HG02943 (cell line): Measurements from ENCODE around the gene SYNE2.
"Not testable (repeated sequence)": the region's sequence is repeated elsewhere in the genome, so short reads cannot be mapped to it uniquely, and the experiment has no call there.

Experiments
- ATAC-seq: cut with Tn5 transposase; IDR thresholded peaks from one replicate; pipeline ENCODE4 v1.9.1; 2021; ENCODE audit warnings: mild to moderate bottlenecking, low read depth, moderate library complexity; ENCODE audit not compliant: unreplicated experiment

Gene SYNE2

GRCh38 chr14:63996016-63996415 lies 143.2 kb downstream of the SYNE2 start:
- ATAC-seq = no peak

- no peak for ATAC-seq
These were observed 143.9 kb downstream of the SYNE2 start for GRCh38 chr14:63996625-63997220.

GRCh38 chr14:64000749-64001148 lies 147.9 kb downstream of the SYNE2 start:
- ATAC-seq = no peak

- no peak for ATAC-seq
These were observed 153.0 kb downstream of the SYNE2 start for GRCh38 chr14:64005822-64006221.

- ATAC-seq = no peak
These were observed 155.2 kb downstream of the SYNE2 start for GRCh38 chr14:64008016-64008415.

GRCh38 chr14:64012003-64012402 lies 159.2 kb downstream of the SYNE2 start:
- no peak for ATAC-seq

- ATAC-seq = no peak
These were observed 159.9 kb downstream of the SYNE2 start for GRCh38 chr14:64012720-64013119.

- ATAC-seq = no peak
These were observed 172.7 kb downstream of the SYNE2 start for GRCh38 chr14:64025479-64025878.

GRCh38 chr14:64026600-64026999 lies 173.8 kb downstream of the SYNE2 start:
- no peak for ATAC-seq

- ATAC-seq = no peak
These were observed 182.3 kb downstream of the SYNE2 start for GRCh38 chr14:64035143-64035542.

GRCh38 chr14:64037869-64038745 lies 185.3 kb downstream of the SYNE2 start:
- not testable (repeated sequence) for ATAC-seq

- no peak for ATAC-seq
These were observed 186.2 kb downstream of the SYNE2 start for GRCh38 chr14:64038841-64039542.

- no peak for ATAC-seq
These were observed 187.2 kb downstream of the SYNE2 start for GRCh38 chr14:64040044-64040443.

- ATAC-seq = not testable (repeated sequence)
These were observed 190.5 kb downstream of the SYNE2 start for GRCh38 chr14:64043296-64043695.

GRCh38 chr14:64045091-64045490 lies 192.3 kb downstream of the SYNE2 start:
- no peak for ATAC-seq

- no peak for ATAC-seq
These were observed 197.0 kb downstream of the SYNE2 start for GRCh38 chr14:64049616-64050381.

- ATAC-seq = no peak
These were observed 201.2 kb downstream of the SYNE2 start for GRCh38 chr14:64053694-64054669.

GRCh38 chr14:64059454-64060198 lies 206.8 kb downstream of the SYNE2 start:
- no peak for ATAC-seq

GRCh38 chr14:64060199-64060545 lies 207.4 kb downstream of the SYNE2 start:
- no peak for ATAC-seq
